Testis (tissue), 2 donors: Measurements from ENCODE around the gene NEK9.

Source experiments
- POLR2A ChIP-seq: fragments of 450-650 bp; IDR thresholded peaks from one replicate; pipeline ENCODE4 v1.6.1; 2017; ENCODE audit warnings: antibody characterized with exemption, mild to moderate bottlenecking, moderate library complexity
- TF ChIP-seq, protein P1 (sequence below), 3 experiments: fragments of 450-650 bp in 2 of 3; fragments of 200-600 bp in 1 of 3; sonication (generic) in 1 of 3; IDR thresholded peaks; one replicate each; pipeline ENCODE4 v1.5.1; 2016 to 2019; ENCODE audit warnings: antibody characterized with exemption in 3 of 3, mild to moderate bottlenecking in 2 of 3, moderate library complexity in 1 of 3

DNA sequence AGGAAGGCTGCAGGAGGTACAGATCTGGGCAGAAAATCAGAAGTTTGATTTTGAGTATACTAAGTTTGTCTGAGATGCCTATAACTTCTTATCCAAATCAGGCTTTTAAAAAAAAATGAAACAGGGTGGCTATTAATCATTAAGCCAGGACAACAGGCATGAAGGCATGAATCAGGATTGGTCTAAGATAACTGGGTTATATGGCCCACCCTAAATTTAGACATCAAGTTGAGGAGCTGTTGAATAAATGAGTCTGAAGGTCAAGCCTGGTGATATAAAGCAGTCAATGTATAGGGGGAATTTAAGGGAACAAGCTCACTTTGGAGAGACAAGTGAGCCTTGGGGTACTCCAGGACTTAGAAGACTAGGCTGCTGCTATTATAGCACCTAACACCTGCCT is 28.6 kb downstream of the NEK9 start:
- TF ChIP-seq, protein P1, sequence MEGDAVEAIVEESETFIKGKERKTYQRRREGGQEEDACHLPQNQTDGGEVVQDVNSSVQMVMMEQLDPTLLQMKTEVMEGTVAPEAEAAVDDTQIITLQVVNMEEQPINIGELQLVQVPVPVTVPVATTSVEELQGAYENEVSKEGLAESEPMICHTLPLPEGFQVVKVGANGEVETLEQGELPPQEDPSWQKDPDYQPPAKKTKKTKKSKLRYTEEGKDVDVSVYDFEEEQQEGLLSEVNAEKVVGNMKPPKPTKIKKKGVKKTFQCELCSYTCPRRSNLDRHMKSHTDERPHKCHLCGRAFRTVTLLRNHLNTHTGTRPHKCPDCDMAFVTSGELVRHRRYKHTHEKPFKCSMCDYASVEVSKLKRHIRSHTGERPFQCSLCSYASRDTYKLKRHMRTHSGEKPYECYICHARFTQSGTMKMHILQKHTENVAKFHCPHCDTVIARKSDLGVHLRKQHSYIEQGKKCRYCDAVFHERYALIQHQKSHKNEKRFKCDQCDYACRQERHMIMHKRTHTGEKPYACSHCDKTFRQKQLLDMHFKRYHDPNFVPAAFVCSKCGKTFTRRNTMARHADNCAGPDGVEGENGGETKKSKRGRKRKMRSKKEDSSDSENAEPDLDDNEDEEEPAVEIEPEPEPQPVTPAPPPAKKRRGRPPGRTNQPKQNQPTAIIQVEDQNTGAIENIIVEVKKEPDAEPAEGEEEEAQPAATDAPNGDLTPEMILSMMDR (IDR thresholded peaks at IDR 0.05): no peak
- TF ChIP-seq POLR2A: no peak
